DMS 273 (cell line): Measurements from ENCODE around the gene FSD1.
A peak's percentile ranks its signal among the peaks of the same experiment; 100 is the strongest.
"Not testable (repeated sequence)": the region's sequence is repeated elsewhere in the genome, so short reads cannot be mapped to it uniquely, and the experiment has no call there.

Source experiments
- DNase-seq: peaks from one replicate; lab custom pipeline; 2025; ENCODE audit not compliant: unreplicated experiment; lab: John Stamatoyannopoulos, UW

Gene FSD1

GRCh38 chr19:4284176-4284958 is 20.0 kb upstream of the FSD1 start:
- peak; percentile 69 for DNase-seq

GRCh38 chr19:4284974-4285373 is 19.4 kb upstream of the FSD1 start:
- DNase-seq, result no peak

GRCh38 chr19:4286141-4286540 is 18.3 kb upstream of the FSD1 start:
- DNase-seq, result not testable (repeated sequence)

- no peak for DNase-seq
Measured at GRCh38 chr19:4288091-4288777, 16.2 kb upstream of the FSD1 start.

GRCh38 chr19:4291184-4291732 is 13.1 kb upstream of the FSD1 start:
- DNase-seq, result no peak

GRCh38 chr19:4292515-4292914 is 11.9 kb upstream of the FSD1 start:
- DNase-seq, result no peak

- no peak for DNase-seq
Measured at GRCh38 chr19:4294389-4294788, 10.0 kb upstream of the FSD1 start.

- DNase-seq, result peak; percentile 99
Measured at GRCh38 chr19:4295972-4296771, 8.2 kb upstream of the FSD1 start.

GRCh38 chr19:4297901-4298809 is 6.2 kb upstream of the FSD1 start:
- no peak for DNase-seq

GRCh38 chr19:4298810-4299550 is 5.4 kb upstream of the FSD1 start:
- DNase-seq, result no peak

GRCh38 chr19:4300589-4300988 is 3.8 kb upstream of the FSD1 start:
- DNase-seq, result no peak

GRCh38 chr19:4301590-4302242 is 2.7 kb upstream of the FSD1 start:
- no peak for DNase-seq

GRCh38 chr19:4302243-4302640 is 2.2 kb upstream of the FSD1 start, which contains the start of gene TMIGD2:
Gene TMIGD2, minus strand, starts transcription at chr19:4302389. Its CDS starts 4 bp downstream, at chr19:4302385.
- no peak for DNase-seq

- DNase-seq, result no peak
Measured at GRCh38 chr19:4303819-4304537, 420 bp upstream of the FSD1 start.

- no peak for DNase-seq
Measured at GRCh38 chr19:4305257-4305612, 837 bp downstream of the FSD1 start.

GRCh38 chr19:4305659-4306058 is 1.3 kb downstream of the FSD1 start:
- no peak for DNase-seq

GRCh38 chr19:4310247-4311121 is 6.1 kb downstream of the FSD1 start:
- peak; percentile 49 for DNase-seq
